Duodenal mucosa (tissue), 2 donors: Measurements from ENCODE around the gene ABHD15.

Experiments used
- H3K27ac ChIP-seq: one replicate; pipeline ENCODE4 v1.7.0; 2013; ENCODE audit warnings: low read depth, low read length
- H3K27me3 ChIP-seq, 2 donors: one replicate each; pipeline ENCODE4 v1.7.0; 2013; ENCODE audit warnings: low read length in 2 of 2, control low read depth in 1 of 2; ENCODE audit not compliant: insufficient read depth in 2 of 2, control insufficient read depth in 1 of 2
- H3K36me3 ChIP-seq, 2 donors: one replicate each; pipeline ENCODE4 v1.7.0; 2013; ENCODE audit warnings: low read length in 2 of 2, control low read depth in 1 of 2; ENCODE audit not compliant: insufficient read depth in 2 of 2, control insufficient read depth in 1 of 2
- H3K4me1 ChIP-seq, 2 donors: one replicate each; pipeline ENCODE4 v1.7.0; 2013; ENCODE audit warnings: low read length in 2 of 2, control low read depth in 1 of 2; ENCODE audit not compliant: insufficient read depth in 2 of 2, control insufficient read depth in 1 of 2
- H3K4me3 ChIP-seq, 2 donors: one replicate each; pipeline ENCODE4 v1.7.0; 2013; ENCODE audit warnings: low read length in 2 of 2, low read depth in 1 of 2
- H3K9ac ChIP-seq, 2 donors: one replicate each; pipeline ENCODE4 v1.7.0; 2013; ENCODE audit warnings: low read length in 2 of 2, low read depth in 1 of 2
- H3K9me3 ChIP-seq, 2 donors: one replicate each; pipeline ENCODE4 v1.7.0; 2013; ENCODE audit warnings: low read length in 2 of 2, control low read depth in 1 of 2; ENCODE audit not compliant: control insufficient read depth in 1 of 2

The ABHD15 gene

GRCh38 chr17:29555840-29556239, 11.0 kb downstream of the ABHD15 start:
- Histone ChIP-seq H3K4me1 (peaks cover 9 to 21% of the 10 kb centered on the region in 2 donors), H3K9me3 (no peaks in the 10 kb centered on the region), H3K4me3 (no peak overlapping the region), H3K9ac (no peak overlapping the region), H3K36me3 (peaks cover 0 to 5% of the 10 kb centered on the region in 2 donors), H3K27me3 (no peaks in the 10 kb centered on the region), H3K27ac (no peak overlapping the region)

DNA sequence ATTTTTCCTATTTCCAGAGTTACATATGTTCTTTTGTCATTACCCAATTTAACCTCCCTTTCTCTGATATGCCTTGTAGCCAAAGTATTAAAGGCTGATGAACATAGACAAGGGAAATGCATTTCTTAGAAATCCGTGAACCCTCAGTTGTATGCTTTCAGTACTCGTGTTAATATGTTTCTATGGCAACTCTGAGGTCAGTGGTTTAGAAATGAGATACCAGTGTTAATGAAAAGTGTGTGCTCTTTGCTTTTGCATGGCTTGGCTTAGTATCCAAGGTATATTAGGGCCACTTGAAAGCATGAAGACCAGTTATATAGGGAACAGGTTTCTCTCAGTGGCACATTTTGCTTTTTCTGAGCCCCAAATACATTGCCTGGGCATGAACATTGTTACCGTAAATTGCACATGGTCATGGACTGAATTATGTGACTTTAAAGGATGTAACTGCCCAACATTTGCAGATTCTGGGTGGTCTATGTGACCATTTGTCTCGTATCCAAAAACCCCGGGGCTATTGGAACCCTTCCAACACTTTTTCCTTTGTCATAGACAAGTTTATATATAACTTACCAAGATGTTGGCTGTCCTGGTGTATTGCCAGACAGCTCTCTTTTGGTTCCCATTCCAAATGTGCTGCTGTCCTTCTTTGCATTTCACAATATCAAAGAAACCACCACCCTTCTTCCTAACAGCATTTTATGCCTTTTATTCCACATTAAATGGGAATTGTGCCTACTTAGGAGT, 17.5 kb downstream of the ABHD15 start:
- Histone ChIP-seq H3K9ac (no peak overlapping the region), H3K27ac (no peak overlapping the region), H3K9me3 (no peaks in the 10 kb centered on the region), H3K4me3 (no peak overlapping the region), H3K36me3 (no peaks in the 10 kb centered on the region), H3K27me3 (no peaks in the 10 kb centered on the region), H3K4me1 (peaks cover 0 to 9% of the 10 kb centered on the region in 2 donors)

GRCh38 chr17:29546830-29547229, 20.0 kb downstream of the ABHD15 start:
- H3K27me3 ChIP-seq, result no peaks in the 10 kb centered on the region
- H3K4me1 ChIP-seq, result peaks cover 0 to 9% of the 10 kb centered on the region in 2 donors
- H3K36me3 ChIP-seq, result peaks cover 15 to 17% of the 10 kb centered on the region in 2 donors
- no peak overlapping the region for H3K4me3 ChIP-seq
- H3K27ac ChIP-seq, result no peak overlapping the region
- no peak overlapping the region for H3K9ac ChIP-seq
- no peaks in the 10 kb centered on the region for H3K9me3 ChIP-seq

GRCh38 chr17:29546085-29546484, 20.8 kb downstream of the ABHD15 start:
- Histone ChIP-seq H3K9me3 (no peaks in the 10 kb centered on the region), H3K36me3 (peaks cover 15 to 17% of the 10 kb centered on the region in 2 donors), H3K9ac (no peak overlapping the region), H3K27me3 (no peaks in the 10 kb centered on the region), H3K4me3 (no peak overlapping the region), H3K4me1 (peaks cover 0 to 9% of the 10 kb centered on the region in 2 donors), H3K27ac (no peak overlapping the region)

- H3K36me3 ChIP-seq, result peaks cover 16 to 21% of the 10 kb centered on the region in 2 donors
- peaks cover 0 to 1% of the 10 kb centered on the region in 2 donors for H3K4me1 ChIP-seq
Observed at GRCh38 chr17:29544066-29544465, 22.8 kb downstream of the ABHD15 start.

DNA sequence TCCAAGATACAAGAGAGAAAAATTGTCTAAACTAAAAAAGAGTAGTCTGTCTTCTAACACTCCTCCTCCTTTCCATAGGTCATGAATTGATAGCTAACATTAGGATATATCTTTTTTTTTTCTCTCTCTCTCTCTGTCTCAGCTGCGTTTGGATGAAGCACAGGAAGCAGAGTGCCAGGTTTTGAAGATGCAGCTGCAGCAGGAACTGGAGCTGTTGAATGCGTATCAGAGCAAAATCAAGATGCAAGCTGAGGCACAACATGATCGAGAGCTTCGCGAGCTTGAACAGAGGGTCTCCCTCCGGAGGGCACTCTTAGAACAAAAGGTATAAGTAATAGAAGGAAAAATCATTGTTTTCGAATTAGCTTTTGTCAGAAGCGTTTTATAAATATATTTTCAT, 32.9 kb downstream of the ABHD15 start:
- no peak overlapping the region for H3K9ac ChIP-seq
- H3K27ac ChIP-seq, result no peak overlapping the region
- no peaks in the 10 kb centered on the region for H3K9me3 ChIP-seq
- H3K4me3 ChIP-seq, result no peak overlapping the region
- H3K4me1 ChIP-seq, result no peaks in the 10 kb centered on the region
- H3K36me3 ChIP-seq, result peaks cover 15 to 35% of the 10 kb centered on the region in 2 donors
- H3K27me3 ChIP-seq, result no peaks in the 10 kb centered on the region

More at GRCh38 chr17:29544066-29544465, 22.8 kb downstream of the ABHD15 start:
- Histone ChIP-seq H3K4me3 (no peak overlapping the region), H3K9ac (no peak overlapping the region), H3K9me3 (no peaks in the 10 kb centered on the region), H3K27ac (no peak overlapping the region), H3K27me3 (no peaks in the 10 kb centered on the region)

- Histone ChIP-seq H3K27me3 (no peaks in the 10 kb centered on the region), H3K9ac (no peak overlapping the region), H3K27ac (no peak overlapping the region), H3K36me3 (peaks cover 11 to 53% of the 10 kb centered on the region in 2 donors), H3K4me1 (no peaks in the 10 kb centered on the region), H3K9me3 (no peaks in the 10 kb centered on the region), H3K4me3 (no peak overlapping the region)
Observed at GRCh38 chr17:29526322-29526721, 40.5 kb downstream of the ABHD15 start.

GRCh38 chr17:29524692-29525091, 42.1 kb downstream of the ABHD15 start:
- Histone ChIP-seq H3K36me3 (peaks cover 7 to 59% of the 10 kb centered on the region in 2 donors), H3K27me3 (no peaks in the 10 kb centered on the region)

GRCh38 chr17:29518359-29518758, 48.5 kb downstream of the ABHD15 start:
- Histone ChIP-seq H3K27ac (no peak overlapping the region), H3K36me3 (peaks cover 18 to 67% of the 10 kb centered on the region in 2 donors), H3K4me3 (no peak overlapping the region), H3K4me1 (no peaks in the 10 kb centered on the region), H3K27me3 (no peaks in the 10 kb centered on the region), H3K9me3 (no peaks in the 10 kb centered on the region), H3K9ac (no peak overlapping the region)

More at GRCh38 chr17:29524692-29525091, 42.1 kb downstream of the ABHD15 start:
- H3K27ac ChIP-seq, result no peak overlapping the region
- H3K4me3 ChIP-seq, result no peak overlapping the region
- H3K4me1 ChIP-seq, result no peaks in the 10 kb centered on the region
- H3K9me3 ChIP-seq, result no peaks in the 10 kb centered on the region
- H3K9ac ChIP-seq, result no peak overlapping the region

GRCh38 chr17:29514792-29515191, 52.0 kb downstream of the ABHD15 start:
- no peak overlapping the region for H3K9ac ChIP-seq
- H3K36me3 ChIP-seq, result peaks cover 11 to 49% of the 10 kb centered on the region in 2 donors
- H3K4me1 ChIP-seq, result no peaks in the 10 kb centered on the region
- no peaks in the 10 kb centered on the region for H3K9me3 ChIP-seq
- H3K27ac ChIP-seq, result no peak overlapping the region
- H3K27me3 ChIP-seq, result no peaks in the 10 kb centered on the region
- no peak overlapping the region for H3K4me3 ChIP-seq
